TTC549 (cell line): ENCODE data around the gene AHCYL1.
"Not testable (repeated sequence)": the region's sequence is repeated elsewhere in the genome, so short reads cannot be mapped to it uniquely, and the experiment has no call there.

Experiments
- FAIRE-seq: peaks from 2 replicates; lab custom pipeline; 2012; peaks lifted over from hg19 to GRCh38; lab: Jason Lieb, UNC

AHCYL1 gene

GRCh38 chr1:109984456-109985246 lies at the start of gene AHCYL1:
Gene AHCYL1 (plus strand): TSS chr1:109984765. CDS start chr1:109985053, 288 bp downstream.
- FAIRE-seq: peak; percentile 79

- no peak for FAIRE-seq
Measured at GRCh38 chr1:109935451-109935900, 49.1 kb upstream of the AHCYL1 start.

- no peak for FAIRE-seq
Measured at GRCh38 chr1:109937738-109938137, 46.8 kb upstream of the AHCYL1 start.

GRCh38 chr1:109938556-109938955 lies 46.0 kb upstream of the AHCYL1 start:
- no peak for FAIRE-seq

GRCh38 chr1:109942434-109942833 lies 42.1 kb upstream of the AHCYL1 start:
- no peak for FAIRE-seq

GRCh38 chr1:109944541-109944940 lies 40.0 kb upstream of the AHCYL1 start:
- no peak for FAIRE-seq

- no peak for FAIRE-seq
Measured at GRCh38 chr1:109946511-109946910, 38.1 kb upstream of the AHCYL1 start.

- no peak for FAIRE-seq
Measured at GRCh38 chr1:109947582-109948284, 36.8 kb upstream of the AHCYL1 start.

- no peak for FAIRE-seq
Measured at GRCh38 chr1:109948285-109948630, 36.3 kb upstream of the AHCYL1 start.

GRCh38 chr1:109950038-109950437 lies 34.5 kb upstream of the AHCYL1 start:
- FAIRE-seq: no peak

- FAIRE-seq: no peak
Measured at GRCh38 chr1:109950509-109950908, 34.1 kb upstream of the AHCYL1 start.

- FAIRE-seq: not testable (repeated sequence)
Measured at GRCh38 chr1:109951501-109951900, 33.1 kb upstream of the AHCYL1 start.

GRCh38 chr1:109954041-109954512 lies 30.5 kb upstream of the AHCYL1 start:
- no peak for FAIRE-seq

GRCh38 chr1:109959632-109959973 lies 25.0 kb upstream of the AHCYL1 start:
- FAIRE-seq: no peak

GRCh38 chr1:109959974-109960744 lies 24.4 kb upstream of the AHCYL1 start:
- FAIRE-seq: peak; percentile 88

GRCh38 chr1:109960745-109961094 lies 23.8 kb upstream of the AHCYL1 start:
- FAIRE-seq: no peak

GRCh38 chr1:109963864-109964263 lies 20.7 kb upstream of the AHCYL1 start:
- no peak for FAIRE-seq

- no peak for FAIRE-seq
Measured at GRCh38 chr1:109969146-109969829, 15.3 kb upstream of the AHCYL1 start.

GRCh38 chr1:109969907-109970306 lies 14.7 kb upstream of the AHCYL1 start:
- no peak for FAIRE-seq

- no peak for FAIRE-seq
Measured at GRCh38 chr1:109971559-109971958, 13.0 kb upstream of the AHCYL1 start.

GRCh38 chr1:109974191-109974590 lies 10.4 kb upstream of the AHCYL1 start:
- no peak for FAIRE-seq

- no peak for FAIRE-seq
Measured at GRCh38 chr1:109975718-109976117, 8.8 kb upstream of the AHCYL1 start.
